HepG2 (cell line): Measurements from ENCODE around the gene ABAT. TPM values are rescaled to one million over a fixed set of nuclear protein-coding genes. Genes with fewer than 3 reads are reported as not detected.

Source experiments
- AGO2 ChIP-seq: fragments of 200-400 bp; formaldehyde crosslinking; optimal IDR thresholded peaks from 2 replicates; pipeline ENCODE3; 2017; ENCODE audit warnings: mild to moderate bottlenecking, low read depth, low read length, moderate library complexity
- ARID5B ChIP-seq: IDR thresholded peaks from 2 replicates; pipeline ENCODE4 v1.4.0; 2020; ENCODE audit warnings: mild to moderate bottlenecking, missing genetic modification reagents
- ATF3 ChIP-seq: sonication (generic); formaldehyde crosslinking; IDR thresholded peaks from 2 replicates; pipeline ENCODE4 v1.4.0; 2020; ENCODE audit warnings: missing genetic modification reagents
- DMTF1 ChIP-seq: sonication (generic); formaldehyde crosslinking; IDR thresholded peaks from 2 replicates; pipeline ENCODE4 v1.4.0; 2020; ENCODE audit warnings: mild to moderate bottlenecking, missing genetic modification reagents
- GATA4 ChIP-seq: sonication (generic); IDR thresholded peaks from 2 replicates; pipeline ENCODE4 v1.6.1; 2016; ENCODE audit warnings: antibody characterized with exemption, low read depth, borderline replicate concordance
- GFI1 ChIP-seq: sonication (generic); formaldehyde crosslinking; IDR thresholded peaks from 2 replicates; pipeline ENCODE4 v1.5.0; 2020; ENCODE audit warnings: missing genetic modification reagents, mild to moderate bottlenecking, borderline replicate concordance
- HDAC1 ChIP-seq: sonication (generic); formaldehyde crosslinking; IDR thresholded peaks from 2 replicates; pipeline ENCODE4 v1.5.1; 2020; ENCODE audit warnings: mild to moderate bottlenecking, missing genetic modification reagents
- HIVEP1 ChIP-seq: sonication (generic); formaldehyde crosslinking; IDR thresholded peaks from 2 replicates; pipeline ENCODE4 v1.4.0; 2020; ENCODE audit warnings: mild to moderate bottlenecking, missing genetic modification reagents
- SP4 ChIP-seq: sonication (generic); formaldehyde crosslinking; IDR thresholded peaks from 2 replicates; pipeline ENCODE4 v1.8.1; 2023; ENCODE audit warnings: mild to moderate bottlenecking, missing genetic modification reagents
- SP5 ChIP-seq: IDR thresholded peaks from 2 replicates; pipeline ENCODE4 v1.6.1; 2016; ENCODE audit warnings: low read depth, borderline replicate concordance
- XRCC5 ChIP-seq: fragments of 200-400 bp; formaldehyde crosslinking; optimal IDR thresholded peaks from 2 replicates; pipeline ENCODE3; 2017; ENCODE audit warnings: mild to moderate bottlenecking, low read length
- ZNF512B ChIP-seq: sonication (generic); formaldehyde crosslinking; IDR thresholded peaks from 2 replicates; pipeline ENCODE4 v1.5.1; 2020; ENCODE audit warnings: missing genetic modification reagents, mild to moderate bottlenecking, borderline replicate concordance
- ZNF574 ChIP-seq: sonication (generic); formaldehyde crosslinking; IDR thresholded peaks from 2 replicates; pipeline ENCODE4 v1.4.0; 2020; ENCODE audit warnings: missing genetic modification reagents
- ZNF740 ChIP-seq: sonication (generic); formaldehyde crosslinking; IDR thresholded peaks from 2 replicates; pipeline ENCODE4 v1.4.0; 2020; ENCODE audit warnings: missing genetic modification reagents
- ZNF776 ChIP-seq: sonication (generic); formaldehyde crosslinking; IDR thresholded peaks from 2 replicates; pipeline ENCODE4 v1.4.0; 2020; ENCODE audit warnings: mild to moderate bottlenecking, missing genetic modification reagents
- ZNF891 ChIP-seq: sonication (generic); formaldehyde crosslinking; IDR thresholded peaks from 2 replicates; pipeline ENCODE4 v1.5.0; 2020; ENCODE audit warnings: mild to moderate bottlenecking, missing genetic modification reagents
- polyA plus RNA-seq, 8 experiments: library from polyadenylated mRNA; depleted of rRNA in 3 of 8; stranded (reverse) in 7 of 8; unstranded in 1 of 8; fragments of >200 nt; fragmentation: Illumina TruSeq in 4 of 8; extraction: Trizol in 4 of 8; gene quantifications; 2 replicates each; pipeline versions ENCODE4 v1.2.1 to v1.2.3, GENCODE V29; 2011 to 2016; ENCODE audit warnings: low read depth in 4 of 8, missing spikeins in 1 of 8, mixed read lengths in 1 of 8; ENCODE audit not compliant: insufficient read depth in 1 of 8
- total RNA-seq, 5 experiments: library from RNA; depleted of rRNA; stranded (reverse); fragments of >200 nt; fragmentation: Illumina TruSeq; extraction: Trizol; gene quantifications; 2 replicates each; pipeline ENCODE4 v1.2.3, GENCODE V29; 2016; ENCODE audit warnings: low read depth in 1 of 5

Gene ABAT
- total and polyA plus RNA-seq, 2 of the 13 experiments (the other 11 are each of a cell fraction or from before 2014, with no cell fraction given): 47.6 to 97.3 TPM

- TF ChIP-seq ARID5B (CRISPR knock-in tag): peak; percentile 64
- TF ChIP-seq ZNF776 (CRISPR knock-in tag): no peak; the same call in 1 of the 2 replicates
- TF ChIP-seq DMTF1 (CRISPR knock-in tag): 0 out of 2 replicates have a peak, but pooled peaks have one; percentile 16
- TF ChIP-seq ZNF891 (CRISPR knock-in tag): no peak
- peak; percentile 33; the same call in 1 of the 2 replicates for TF ChIP-seq ATF3 (CRISPR knock-in tag)
- TF ChIP-seq XRCC5: peak; percentile 54
- peak; percentile 64 for TF ChIP-seq ZNF574 (CRISPR knock-in tag)
- peak; percentile 75 for TF ChIP-seq SP5
- TF ChIP-seq GATA4: no peak
- TF ChIP-seq HIVEP1 (CRISPR knock-in tag): peak; percentile 89
- peak; percentile 77 for TF ChIP-seq AGO2
- TF ChIP-seq GFI1 (CRISPR knock-in tag): 0 out of 2 replicates have a peak, but pooled peaks have one; percentile 16
- TF ChIP-seq SP4 (CRISPR knock-in tag): peak; percentile 15; the same call in 1 of the 2 replicates
- 0 out of 2 replicates have a peak, but pooled peaks have one; percentile 37 for TF ChIP-seq ZNF740
- TF ChIP-seq HDAC1 (CRISPR knock-in tag): peak; percentile 87
- TF ChIP-seq ZNF512B (CRISPR knock-in tag): 0 out of 2 replicates have a peak, but pooled peaks have one; percentile 11
These were observed at the start of gene ABAT (continued) for GRCh38 chr16:8674413-8675022.
